HUES64 (cell line): Measurements from ENCODE around the gene SRRM1.

Experiments
- H3K27ac ChIP-seq: 2 replicates; pipeline ENCODE4 v1.7.0; 2013; ENCODE audit warnings: low read depth, low read length, inconsistent platforms
- H3K27me3 ChIP-seq: 2 replicates; pipeline ENCODE4 v1.6.1; 2013; ENCODE audit warnings: mild to moderate bottlenecking, low read length; ENCODE audit not compliant: insufficient read depth
- H3K36me3 ChIP-seq: 2 replicates; pipeline ENCODE4 v1.6.1; 2013; ENCODE audit warnings: mild to moderate bottlenecking, low read length; ENCODE audit not compliant: insufficient read depth
- H3K4me1 ChIP-seq: 2 replicates; pipeline ENCODE4 v1.6.1; 2013; ENCODE audit warnings: mild to moderate bottlenecking, low read length, moderate library complexity; ENCODE audit not compliant: insufficient read depth
- H3K4me3 ChIP-seq: 2 replicates; pipeline ENCODE4 v1.5.1; 2013; ENCODE audit warnings: mild to moderate bottlenecking, low read length, moderate library complexity
- H3K9ac ChIP-seq: 2 replicates; pipeline ENCODE4 v1.6.1; 2013; ENCODE audit warnings: mild to moderate bottlenecking, low read depth, low read length
- H3K9me3 ChIP-seq: 2 replicates; pipeline ENCODE4 v1.6.1; 2013; ENCODE audit warnings: low read depth, low read length; ENCODE audit not compliant: insufficient read depth
- WGBS: fragments of 150-250, 120-280 bp; methylation state at CpG from one replicate; pipeline ENCODE4 v1.1.7; 2013; ENCODE audit warnings: missing lambda C conversion rate; 5-methylcytosine and 5-hydroxymethylcytosine counted together

Gene SRRM1

DNA sequence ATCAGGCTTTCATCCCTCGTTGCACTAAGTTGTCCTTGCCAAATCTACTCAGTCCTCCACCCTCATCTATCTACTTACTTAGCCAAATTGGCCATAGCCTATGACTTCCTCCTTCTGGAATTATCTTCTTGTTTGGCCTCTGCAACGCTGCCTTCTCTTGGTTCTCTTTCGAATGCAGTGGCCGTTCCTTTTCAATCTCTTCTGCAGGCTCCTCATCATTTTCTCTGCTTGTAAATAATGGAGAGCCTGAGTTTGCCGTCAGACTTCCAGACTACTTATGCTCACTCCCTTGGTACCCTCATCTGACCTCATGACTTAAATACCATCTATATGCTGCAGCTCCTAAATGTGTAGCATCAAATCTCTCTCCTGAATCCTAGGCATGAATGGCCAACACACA, 22.4 kb upstream of the SRRM1 start:
- H3K27me3 ChIP-seq = no peaks in the 10 kb centered on the region
- H3K27ac ChIP-seq = no peak overlapping the region
- no peak overlapping the region for H3K4me3 ChIP-seq
- peaks cover 6% of the 10 kb centered on the region; the same call in 1 of the 2 replicates for H3K4me1 ChIP-seq
- H3K36me3 ChIP-seq = no peaks in the 10 kb centered on the region
- H3K9ac ChIP-seq = no peak overlapping the region
- no peaks in the 10 kb centered on the region for H3K9me3 ChIP-seq
- WGBS = 87% methylated on average over 5 of the region's 5 CpGs

DNA sequence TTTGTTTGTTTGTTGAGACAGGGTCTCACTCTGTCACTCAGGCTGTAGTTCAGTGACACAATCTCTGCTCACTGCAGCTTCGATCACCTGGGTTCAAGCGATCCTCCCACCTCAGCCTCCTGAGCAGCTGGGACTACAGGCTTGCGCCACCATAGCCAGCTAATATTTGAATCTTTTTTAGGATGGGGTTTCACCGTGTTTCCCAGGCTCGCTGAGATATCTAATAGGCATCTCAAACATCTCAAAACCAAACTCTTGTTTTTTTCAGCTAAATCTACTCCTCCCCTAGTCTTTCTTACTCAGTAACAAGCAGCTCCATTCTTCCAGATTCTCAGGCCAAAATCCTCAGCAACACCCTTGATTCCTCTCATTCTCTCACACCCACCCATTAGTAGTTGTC, 22.0 kb upstream of the SRRM1 start:
- Histone ChIP-seq H3K9me3 (no peaks in the 10 kb centered on the region), H3K27ac (no peak overlapping the region), H3K36me3 (no peaks in the 10 kb centered on the region), H3K4me3 (no peak overlapping the region), H3K4me1 (peaks cover 6% of the 10 kb centered on the region; the same call in 1 of the 2 replicates), H3K9ac (no peak overlapping the region), H3K27me3 (no peaks in the 10 kb centered on the region)
- 86% methylated on average over 5 of the region's 5 CpGs for WGBS

- no peak overlapping the region for H3K4me3 ChIP-seq
- no peaks in the 10 kb centered on the region for H3K9me3 ChIP-seq
- peaks cover 6% of the 10 kb centered on the region; the same call in 1 of the 2 replicates for H3K4me1 ChIP-seq
- H3K36me3 ChIP-seq = no peaks in the 10 kb centered on the region
- no peaks in the 10 kb centered on the region for H3K27me3 ChIP-seq
- WGBS = 85% methylated on average over 3 of the region's 4 CpGs
- no peak overlapping the region for H3K27ac ChIP-seq
- no peak overlapping the region for H3K9ac ChIP-seq
Measured at GRCh38 chr1:24622218-24622617, 20.9 kb upstream of the SRRM1 start.

DNA sequence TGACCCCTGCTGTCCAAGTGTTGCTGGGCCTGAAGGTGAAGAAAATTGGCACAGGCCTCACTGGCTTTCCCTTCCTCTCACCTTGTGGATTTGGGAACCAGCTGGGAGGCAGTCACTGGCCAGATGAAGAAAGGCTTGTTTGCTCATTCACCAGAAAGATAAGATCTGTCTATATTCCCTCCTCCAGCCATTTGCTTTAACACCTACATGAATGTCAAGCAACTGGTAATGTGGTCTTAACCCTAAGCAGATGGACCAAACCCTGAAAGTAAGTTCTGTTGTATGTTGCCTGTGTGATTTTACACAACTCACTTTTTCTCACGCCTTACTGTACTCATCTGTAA, 10.3 kb upstream of the SRRM1 start:
- WGBS = no CpG with 5 or more reads among the region's 1 CpG
- H3K9ac ChIP-seq = no peak overlapping the region
- H3K27ac ChIP-seq = no peak overlapping the region
- no peaks in the 10 kb centered on the region for H3K9me3 ChIP-seq
- H3K4me1 ChIP-seq = peaks cover 7% of the 10 kb centered on the region; the same call in 1 of the 2 replicates
- no peaks in the 10 kb centered on the region for H3K36me3 ChIP-seq
- no peak overlapping the region for H3K4me3 ChIP-seq
- H3K27me3 ChIP-seq = no peaks in the 10 kb centered on the region

DNA sequence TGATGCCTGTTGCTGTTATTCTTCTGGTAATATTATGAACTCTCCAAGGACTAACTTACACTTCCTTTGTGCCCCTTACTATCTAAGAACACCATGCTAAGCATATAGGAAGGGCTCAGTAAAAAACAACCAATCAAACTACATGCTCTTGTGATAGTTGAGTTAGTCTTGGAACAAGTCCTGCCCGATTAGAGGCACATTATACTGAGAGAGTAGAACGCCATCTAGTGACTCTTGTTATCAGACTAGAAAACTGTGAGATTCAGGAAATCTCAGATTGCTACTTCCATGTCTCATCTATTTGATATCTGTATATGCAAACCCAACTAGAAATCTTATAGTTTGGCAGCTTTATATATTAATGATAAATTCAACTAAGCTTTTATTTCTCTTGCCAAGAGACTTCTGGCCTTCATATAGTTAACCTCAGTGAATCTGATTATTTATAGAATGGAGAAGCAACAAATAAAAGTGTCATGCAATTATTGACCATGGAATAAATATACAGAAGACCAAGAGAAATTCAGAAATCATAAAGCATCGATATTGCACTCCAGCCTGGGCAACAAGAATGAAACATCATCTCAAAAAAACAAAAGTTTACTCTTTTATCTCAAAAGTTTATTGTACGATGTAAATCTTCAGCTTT, 7.8 kb upstream of the SRRM1 start:
- no peaks in the 10 kb centered on the region for H3K9me3 ChIP-seq
- 25% methylated on average over 4 of the region's 4 CpGs for WGBS
- H3K36me3 ChIP-seq = no peaks in the 10 kb centered on the region
- peaks cover 7% of the 10 kb centered on the region for H3K4me1 ChIP-seq
- H3K27me3 ChIP-seq = no peaks in the 10 kb centered on the region
- no peak overlapping the region for H3K27ac ChIP-seq
- H3K9ac ChIP-seq = no peak overlapping the region
- H3K4me3 ChIP-seq = no peak overlapping the region

DNA sequence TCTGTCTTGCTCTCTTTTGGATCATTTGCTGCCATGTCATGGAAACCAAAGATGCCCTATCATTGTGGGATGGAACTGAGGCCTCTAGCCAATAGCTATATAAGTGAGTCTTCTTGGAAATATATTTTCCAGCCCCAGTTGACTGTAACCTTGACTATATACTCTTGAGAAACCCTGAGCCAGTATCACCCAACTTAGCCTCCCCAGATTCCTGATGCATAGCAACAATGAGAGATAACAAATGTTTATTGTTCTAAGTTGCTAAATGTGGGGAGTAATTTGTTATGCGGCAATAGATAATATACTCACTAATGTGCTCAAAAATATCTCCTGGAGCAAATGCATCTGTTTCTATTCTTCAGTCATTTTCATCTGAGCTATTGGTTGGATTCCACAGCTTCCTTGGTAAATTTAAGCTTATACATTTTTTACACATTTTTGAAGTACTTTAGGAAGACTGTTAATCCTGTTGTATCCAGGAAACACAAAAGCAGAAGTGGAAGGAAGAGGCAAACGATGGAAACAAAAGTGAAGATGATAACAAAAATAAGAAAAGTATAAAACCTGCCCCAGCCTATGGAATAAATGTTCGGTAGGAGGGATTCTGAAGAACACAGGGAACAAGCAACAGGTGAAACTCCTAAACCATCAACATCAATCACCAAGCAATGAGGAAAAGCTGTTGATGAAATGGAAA, 6.3 kb upstream of the SRRM1 start:
- WGBS = no CpG with 5 or more reads among the region's 3 CpGs
- Histone ChIP-seq H3K4me1 (peaks cover 11% of the 10 kb centered on the region), H3K4me3 (no peak overlapping the region), H3K27me3 (no peaks in the 10 kb centered on the region), H3K27ac (no peak overlapping the region), H3K9ac (no peak overlapping the region), H3K36me3 (no peaks in the 10 kb centered on the region), H3K9me3 (no peaks in the 10 kb centered on the region)

GRCh38 chr1:24639094-24639493, 4.0 kb upstream of the SRRM1 start:
- H3K27ac ChIP-seq = no peak overlapping the region
- 90% methylated on average over 2 of the region's 2 CpGs for WGBS
- no peaks in the 10 kb centered on the region for H3K27me3 ChIP-seq
- H3K4me1 ChIP-seq = peaks cover 5% of the 10 kb centered on the region; the same call in 1 of the 2 replicates
- no peak overlapping the region for H3K9ac ChIP-seq
- H3K9me3 ChIP-seq = no peaks in the 10 kb centered on the region
- H3K4me3 ChIP-seq = no peak overlapping the region
- H3K36me3 ChIP-seq = no peaks in the 10 kb centered on the region

GRCh38 chr1:24639881-24640280, 3.2 kb upstream of the SRRM1 start:
- Histone ChIP-seq H3K27me3 (no peaks in the 10 kb centered on the region), H3K9ac (no peak overlapping the region), H3K9me3 (no peaks in the 10 kb centered on the region), H3K27ac (no peak overlapping the region), H3K4me1 (peaks cover 11% of the 10 kb centered on the region; the same call in 1 of the 2 replicates), H3K4me3 (no peak overlapping the region), H3K36me3 (peaks cover under 1% of the 10 kb centered on the region; the same call in 1 of the 2 replicates)
- 93% methylated on average over 4 of the region's 4 CpGs for WGBS

GRCh38 chr1:24640288-24640687, 2.8 kb upstream of the SRRM1 start:
- H3K9me3 ChIP-seq = no peaks in the 10 kb centered on the region
- H3K4me3 ChIP-seq = no peak overlapping the region
- H3K36me3 ChIP-seq = peaks cover 5% of the 10 kb centered on the region
- H3K4me1 ChIP-seq = peaks cover 14% of the 10 kb centered on the region; the same call in 1 of the 2 replicates
- no peak overlapping the region for H3K9ac ChIP-seq
- no peak overlapping the region for H3K27ac ChIP-seq
- WGBS = 93% methylated on average over 6 of the region's 7 CpGs
- no peaks in the 10 kb centered on the region for H3K27me3 ChIP-seq

DNA sequence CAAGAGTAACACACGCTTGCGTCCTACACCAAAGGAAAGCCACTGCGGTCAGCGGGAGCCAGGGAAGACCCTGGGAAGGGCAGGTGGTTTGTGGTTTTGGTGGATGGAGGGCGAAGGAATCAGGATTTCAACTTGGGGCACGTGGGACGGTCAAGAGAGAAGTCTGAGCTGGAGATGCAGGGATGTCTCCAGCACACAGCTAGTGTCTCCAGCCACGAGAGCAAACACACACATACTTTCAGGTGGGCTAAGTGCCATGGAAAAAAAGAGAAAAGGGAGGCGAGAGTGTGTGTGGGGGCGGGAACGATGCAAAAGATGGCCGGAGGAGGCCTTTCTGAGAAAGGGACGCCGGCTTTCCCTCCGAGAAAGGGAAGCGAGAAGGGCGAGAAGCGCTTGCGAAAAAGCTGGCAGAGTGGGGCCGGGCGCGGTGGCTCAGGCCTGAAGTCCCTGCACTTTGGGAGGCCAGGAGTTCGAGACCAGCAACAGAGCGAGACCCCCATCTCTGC, 1.4 kb upstream of the SRRM1 start:
- Histone ChIP-seq H3K27me3 (no peaks in the 10 kb centered on the region), H3K9ac (peak overlapping the region; percentile 58), H3K36me3 (peaks cover 19% of the 10 kb centered on the region), H3K4me1 (peaks cover 14% of the 10 kb centered on the region; the same call in 1 of the 2 replicates), H3K4me3 (peak overlapping the region; percentile 91), H3K27ac (peak overlapping the region; percentile 3; the same call in 1 of the 2 replicates), H3K9me3 (no peaks in the 10 kb centered on the region)
- 45% methylated on average over 22 of the region's 24 CpGs for WGBS

DNA sequence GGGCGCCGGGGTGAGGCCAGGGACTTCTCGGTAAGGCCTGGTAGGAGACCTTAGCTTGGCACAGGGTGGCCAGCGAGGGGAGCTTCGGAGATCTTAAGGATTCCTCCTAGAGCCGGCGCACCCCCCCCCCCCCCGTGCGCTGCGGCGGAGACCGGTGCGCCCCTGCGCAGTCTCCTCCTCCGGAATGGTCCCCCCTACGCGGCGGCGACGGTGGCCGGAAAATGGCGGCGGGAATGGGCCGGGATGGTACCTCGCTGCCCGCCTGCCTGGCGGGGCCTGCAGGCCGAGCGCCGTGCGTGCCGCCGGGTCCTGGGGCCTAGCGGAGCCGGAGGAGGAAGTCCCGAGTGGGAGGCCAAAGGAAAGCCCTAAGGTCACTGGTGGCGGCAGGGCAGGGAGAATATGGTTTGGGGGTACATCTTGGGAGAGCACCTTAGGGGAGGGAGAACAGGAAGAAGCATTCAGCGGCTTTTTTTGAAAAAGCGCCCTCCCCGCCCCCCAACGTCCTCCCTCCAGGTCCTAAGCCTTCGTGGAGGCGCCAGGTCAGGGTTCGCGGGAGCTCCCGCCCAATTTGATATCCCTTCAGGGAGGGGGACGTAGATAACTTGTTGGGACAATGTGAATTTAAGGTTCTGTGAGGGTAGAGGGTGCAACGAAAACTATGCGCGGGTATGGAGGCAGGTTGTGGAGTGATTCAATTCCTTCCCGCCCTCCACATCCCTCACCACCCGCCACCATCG, 429 bp downstream of the SRRM1 start:
- WGBS = under 1% methylated on average over 49 of the region's 53 CpGs
- H3K4me3 ChIP-seq = peak overlapping the region; percentile 91
- peaks cover 14% of the 10 kb centered on the region; the same call in 1 of the 2 replicates for H3K4me1 ChIP-seq
- H3K9me3 ChIP-seq = no peaks in the 10 kb centered on the region
- H3K9ac ChIP-seq = peak overlapping the region; percentile 98
- H3K27ac ChIP-seq = peak overlapping the region; percentile 97
- no peaks in the 10 kb centered on the region for H3K27me3 ChIP-seq
- H3K36me3 ChIP-seq = peaks cover 37% of the 10 kb centered on the region
